22Rv1 (cell line): ENCODE data around the gene ARMH1.

Source experiments
- CTCF ChIP-seq: fragments of 450-650 bp; IDR thresholded peaks from 2 replicates; pipeline ENCODE4 v1.5.1; 2017; ENCODE audit warnings: mild to moderate bottlenecking
- ZFX ChIP-seq: fragments of 450-650 bp; IDR thresholded peaks from 2 replicates; pipeline ENCODE4 v1.6.1; 2017; ENCODE audit warnings: antibody characterized with exemption, borderline replicate concordance

DNA sequence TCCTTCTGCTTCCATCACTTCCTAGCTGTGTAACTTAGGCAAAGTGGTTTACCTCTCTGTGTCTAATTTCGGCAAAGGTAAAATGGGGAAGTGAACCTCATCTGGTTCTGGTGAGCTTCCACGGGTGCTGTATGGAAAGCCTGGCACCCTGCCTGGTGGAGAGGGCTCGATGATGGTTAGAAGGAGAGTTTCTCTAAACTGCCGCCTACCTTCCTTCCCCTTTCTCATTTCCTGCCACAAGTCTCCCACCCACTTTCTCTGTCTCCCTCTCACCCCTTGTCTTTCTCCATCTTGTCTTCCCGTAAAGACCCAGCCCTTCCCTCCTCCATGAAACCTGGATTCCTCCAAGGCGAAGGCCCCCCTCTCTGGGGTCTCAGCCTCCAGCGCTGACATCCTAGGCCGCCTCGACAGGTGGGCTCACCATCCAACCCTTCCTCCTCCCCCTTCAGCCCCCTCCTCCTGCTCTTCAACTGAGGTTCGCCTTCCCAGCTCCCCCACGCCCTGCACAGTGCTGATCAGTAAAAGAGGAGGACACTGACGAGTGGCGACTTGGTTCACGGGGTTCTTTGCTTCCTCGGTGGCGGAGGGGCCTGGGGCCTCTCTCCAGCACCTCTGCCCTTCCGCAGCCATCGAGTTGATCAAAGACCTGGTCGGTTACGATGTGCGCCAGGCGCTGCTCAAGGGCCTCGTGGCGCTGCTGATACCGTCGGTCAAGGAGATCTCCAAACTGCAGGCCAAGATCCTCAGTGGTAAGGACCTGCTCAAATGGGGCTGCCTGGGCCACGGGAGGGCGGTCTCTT lies 49.2 kb downstream of the ARMH1 start:
- TF ChIP-seq CTCF: no peak
- no peak for TF ChIP-seq ZFX
